A673 (cell line): ENCODE data around the gene RDH11. TPM values are rescaled to one million over a fixed set of nuclear protein-coding genes. Genes with fewer than 3 reads are reported as not detected.

Experiments
- Bru-seq: library from RNA; stranded (reverse); fragments of 400-500 nt; gene quantifications from one replicate; lab custom pipeline; 2021; lab: Mats Ljungman, UMichigan
- BruChase-seq, 2 experiments: library from RNA; stranded (reverse); fragments of 400-500 nt; gene quantifications; one replicate each; lab custom pipeline; 2021; lab: Mats Ljungman, UMichigan
- BruUV-seq: library from RNA; stranded (reverse); fragments of 400-500 nt; replicated peaks from 2 replicates; lab custom pipeline; 2021; lab: Mats Ljungman, UMichigan
- CTCF ChIA-PET: fragments of 300-600 bp; sonication (Branson Sonifier 250); formaldehyde crosslinking; loops from one replicate; lab custom pipeline; 2022; ENCODE audit warnings: antibody characterized with exemption; lab: Charles Lee
- POLR2A ChIA-PET: fragments of 300-600 bp; sonication (Branson Sonifier 250); formaldehyde crosslinking; loops from one replicate; lab custom pipeline; 2022; ENCODE audit warnings: antibody characterized with exemption; ENCODE audit not compliant: low non-redundant PET; lab: Charles Lee
- DNase-seq: peaks from one replicate; pipeline ENCODE4 v3.0.0-alpha.2; 2015; ENCODE audit warnings: low spot score
- H3K27ac ChIP-seq: fragments of 200-600 bp; sonication (generic); 2 replicates; pipeline ENCODE4 v1.5.1; 2016; ENCODE audit warnings: mixed run types, low read depth, mild to moderate bottlenecking, mixed read lengths, antibody characterized with exemption, low read length; ENCODE audit not compliant: poor library complexity, severe bottlenecking
- H3K27me3 ChIP-seq: fragments of 200-600 bp; sonication (generic); replicated peaks from 2 replicates; pipeline ENCODE4 v1.6.1; 2017; ENCODE audit warnings: mixed run types, low read depth, mild to moderate bottlenecking, mixed read lengths, antibody characterized with exemption, low read length; ENCODE audit not compliant: insufficient read depth, poor library complexity
- H3K36me3 ChIP-seq: fragments of 200-600 bp; sonication (generic); 2 replicates; pipeline ENCODE4 v1.6.1; 2016; ENCODE audit warnings: mixed run types, mild to moderate bottlenecking, mixed read lengths, antibody characterized with exemption, low read length; ENCODE audit not compliant: insufficient read depth, poor library complexity, severe bottlenecking
- H3K4me1 ChIP-seq: fragments of 200-600 bp; sonication (generic); 2 replicates; pipeline ENCODE4 v1.6.1; 2017; ENCODE audit warnings: mixed run types, mild to moderate bottlenecking, mixed read lengths, antibody characterized with exemption, low read length; ENCODE audit not compliant: insufficient read depth, poor library complexity, severe bottlenecking
- H3K4me3 ChIP-seq: fragments of 200-600 bp; sonication (generic); 2 replicates; pipeline ENCODE4 v1.5.1; 2016; ENCODE audit warnings: low read depth, mixed run types, mild to moderate bottlenecking, mixed read lengths, low read length; ENCODE audit not compliant: poor library complexity, severe bottlenecking
- H3K9me3 ChIP-seq: fragments of 200-600 bp; sonication (generic); 2 replicates; pipeline ENCODE4 v1.6.1; 2016; ENCODE audit warnings: mixed run types, low read depth, mild to moderate bottlenecking, mixed read lengths, antibody characterized with exemption, low read length; ENCODE audit not compliant: poor library complexity, severe bottlenecking
- CTCF ChIP-seq: fragments of 300-800, 200-600 bp; sonication (generic); conservative IDR thresholded peaks from 2 replicates; pipeline ENCODE4 v1.5.1; 2017; ENCODE audit warnings: low read depth, mild to moderate bottlenecking, antibody characterized with exemption, low read length, moderate library complexity, mixed read lengths
- EZH2 ChIP-seq: fragments of 200-600 bp; sonication (generic); IDR thresholded peaks from 2 replicates; pipeline ENCODE4 v1.6.1; 2017; ENCODE audit warnings: borderline replicate concordance, low read depth, mild to moderate bottlenecking, mixed read lengths, antibody characterized with exemption, low read length; ENCODE audit not compliant: poor library complexity, severe bottlenecking
- intact Hi-C: fragments of 100-400 bp; cut with micrococcal nuclease; formaldehyde crosslinking; loops from one replicate; pipeline ENCODE4 v1.10.0; 2022; ENCODE audit not compliant: unreplicated experiment
- long read RNA-seq: library from polyadenylated mRNA; stranded (forward); transcript quantifications from one replicate; pipeline ENCODE4 v2.0.0, GENCODE V29; 2022
- total RNA-seq: library from RNA; stranded (reverse); gene quantifications from 2 replicates; pipeline ENCODE4 v1.2.3, GENCODE V29; 2021

Gene RDH11
- 95.3 and 107 TPM in 2 replicates for total RNA-seq
- Bru-seq, nascent RNA, result percentile 95 among the genes with signal in this experiment
- BruChase-seq, experiment 1, labeled RNA remaining after a 2-hour chase, result percentile 97 among the genes with signal in this experiment
- percentile 98 among the genes with signal in this experiment for BruChase-seq, experiment 2, labeled RNA remaining after a 6-hour chase
- long read RNA-seq, transcript RDH11-203 (7 exons, 1,926 nt), result minor isoform, 6 of 252 reads
- long read RNA-seq, transcript RDH11-201 (7 exons, 2,588 nt), result major isoform, 212 of 252 reads
- long read RNA-seq, partial matches to known transcripts, result 10 of 252 reads
- long read RNA-seq, other reads (novel, unspliced or antisense), result 21 of 252 reads

- Histone ChIP-seq H3K27ac (peak within 1 kb of the TSS; percentile 81), H3K4me1 (peaks cover 20% of the 10 kb centered on the region), H3K4me3 (peak within 1 kb of the TSS; percentile 77), H3K36me3 (peaks cover 27% of the 10 kb centered on the region), H3K9me3 (no peaks in the 10 kb centered on the region), H3K27me3 (no peaks in the 10 kb centered on the region)
- POLR2A ChIA-PET, result interaction anchor here (0.5 to 1.0 kb wide), 3 partner anchors 9 to 51 kb away, joined by 3 to 4 read pairs (median 4); no protein-coding TSS in a partner anchor
- intact Hi-C loops, result no loop called here
- TF ChIP-seq CTCF, result no peak
- no peak for TF ChIP-seq EZH2
- no TSS peak for BruUV-seq
- DNase-seq, result peak; percentile 97
- CTCF ChIA-PET, result interaction anchor here (0.7 to 1.9 kb wide), 5 partner anchors 9 to 336 kb away, joined by 3 to 13 read pairs (median 4); partner anchors contain the start of genes ARG2, ATP6V1D and PIGH
These were observed at the start of gene RDH11 for GRCh38 chr14:67695394-67695949. TSS of gene RDH11 (minus strand) at chr14:67695764. CDS start at chr14:67695703, 61 bp downstream.

- intact Hi-C loops, result no loop called here
- Histone ChIP-seq H3K4me3 (no peak overlapping the region), H3K9me3 (no peaks in the 10 kb centered on the region), H3K27ac (no peak overlapping the region), H3K4me1 (no peaks in the 10 kb centered on the region), H3K27me3 (no peaks in the 10 kb centered on the region), H3K36me3 (no peaks in the 10 kb centered on the region)
- ChIA-PET POLR2A (no interaction called here), CTCF (no interaction called here)
- DNase-seq, result no peak
- BruUV-seq, result no TSS peak
- TF ChIP-seq CTCF (no peak), EZH2 (no peak)
These were observed 48.5 kb upstream of the RDH11 start for GRCh38 chr14:67744046-67744445.

GRCh38 chr14:67738740-67739504, 43.4 kb upstream of the RDH11 start:
- Histone ChIP-seq H3K27me3 (no peaks in the 10 kb centered on the region), H3K4me1 (no peaks in the 10 kb centered on the region), H3K36me3 (no peaks in the 10 kb centered on the region), H3K9me3 (no peaks in the 10 kb centered on the region), H3K27ac (no peak overlapping the region), H3K4me3 (no peak overlapping the region)
- peak; percentile 90 for DNase-seq
- ChIA-PET CTCF (no interaction called here), POLR2A (no interaction called here)
- intact Hi-C loops, result no loop called here
- no peak for TF ChIP-seq CTCF
- no peak for TF ChIP-seq EZH2
- no TSS peak for BruUV-seq
